HCT116 (cell line): ENCODE data around the gene CPT1B. TPM values are rescaled to one million over a fixed set of nuclear protein-coding genes. Genes with fewer than 3 reads are reported as not detected.

ENCODE experiments used
- ATAC-seq: fragments of 200-7000 bp; cut with Tn5 transposase; 2 replicates; pipeline ENCODE4 v1.9.1; 2020; ENCODE audit warnings: mild to moderate bottlenecking, moderate library complexity
- BruUV-seq: library from RNA; stranded (reverse); fragments of 400-500 nt; replicated peaks from 2 replicates; lab custom pipeline; 2021; lab: Mats Ljungman, UMichigan
- CTCF ChIA-PET: fragments of 300-600 bp; sonication (Branson Sonifier 250); formaldehyde crosslinking; loops from one replicate; lab custom pipeline; 2021; ENCODE audit warnings: antibody characterized with exemption; lab: Charles Lee
- POLR2A ChIA-PET: fragments of 300-600, 350-600 bp; sonication (Branson Sonifier 250); formaldehyde crosslinking; loops from one replicate; lab custom pipeline; 2021; ENCODE audit warnings: antibody characterized with exemption; lab: Charles Lee
- RAD21 ChIA-PET, 2 experiments: fragments of 300-600 bp; sonication (Branson Sonifier 250); formaldehyde crosslinking; loops; one replicate each; lab custom pipeline; 2023; ENCODE audit warnings: low total read pairs in 2 of 2; ENCODE audit not compliant: uncharacterized antibody in 2 of 2, unreplicated experiment in 2 of 2, low non-redundant PET in 1 of 2; lab: Charles Lee
- DNase-seq: peaks from one replicate; pipeline ENCODE4 v3.0.0-alpha.2; 2010; ENCODE audit warnings: low read depth, low spot score
- H2AFZ ChIP-seq: fragments of 200-600 bp; shearing (Covaris generic), sonication (generic); 2 replicates; pipeline ENCODE4 v1.6.1; 2017; ENCODE audit warnings: low read depth, mixed run types, mixed read lengths, antibody characterized with exemption, low read length; ENCODE audit not compliant: poor library complexity, severe bottlenecking
- H3K27ac ChIP-seq: 2 replicates; pipeline ENCODE4 v1.5.1; 2012; ENCODE audit warnings: low read depth, low read length
- H3K27me3 ChIP-seq: fragments of 200-600 bp; sonication (generic); 2 replicates; pipeline ENCODE4 v1.6.1; 2016; ENCODE audit warnings: mixed run types, low read length, mixed read lengths; ENCODE audit not compliant: insufficient read depth
- H3K36me3 ChIP-seq, 2 experiments: fragments of 200-500 bp in 1 of 2; fragments of 200-600 bp in 1 of 2; sonication (Bioruptor generic) in 1 of 2; sonication (generic) in 1 of 2; 2 replicates each; pipeline versions ENCODE4 v1.5.1 to v1.6.1; 2014 to 2016; ENCODE audit warnings: low read length in 2 of 2, inconsistent platforms in 1 of 2, mixed read lengths in 1 of 2, mixed run types in 1 of 2; ENCODE audit not compliant: insufficient read depth in 2 of 2, control insufficient read depth in 1 of 2
- H3K4me1 ChIP-seq, 2 experiments: fragments of 200-600 bp in 1 of 2; sonication (generic) in 1 of 2; 2 replicates each; pipeline versions ENCODE4 v1.5.1 to v1.6.1; 2012 to 2017; ENCODE audit warnings: low read length in 2 of 2, inconsistent platforms in 1 of 2, mild to moderate bottlenecking in 1 of 2, mixed read lengths in 1 of 2, mixed run types in 1 of 2, moderate library complexity in 1 of 2; ENCODE audit not compliant: insufficient read depth in 2 of 2, control insufficient read depth in 1 of 2
- H3K4me2 ChIP-seq: fragments of 200-600 bp; sonication (generic); 2 replicates; pipeline ENCODE4 v1.6.1; 2017; ENCODE audit warnings: mixed run types, low read length, mixed read lengths
- H3K4me3 ChIP-seq, 2 experiments: fragments of 200-600 bp in 1 of 2; sonication (generic) in 1 of 2; replicated peaks in 1 of 2; 2 replicates each; pipeline ENCODE4 v1.5.1; 2011 to 2016; ENCODE audit warnings: low read length in 2 of 2, control low read depth in 1 of 2, low read depth in 1 of 2, mild to moderate bottlenecking in 1 of 2, mixed read lengths in 1 of 2, mixed run types in 1 of 2
- H3K79me2 ChIP-seq: fragments of 200-600 bp; sonication (generic); 2 replicates; pipeline ENCODE4 v1.6.1; 2017; ENCODE audit warnings: mild to moderate bottlenecking, mixed run types, low read length, moderate library complexity, mixed read lengths; ENCODE audit not compliant: insufficient read depth
- H3K9ac ChIP-seq: fragments of 200-600 bp; sonication (generic); 2 replicates; pipeline ENCODE4 v1.6.1; 2016; ENCODE audit warnings: low read length, mixed read lengths
- H3K9me2 ChIP-seq: fragments of 200-600 bp; sonication (generic), shearing (Covaris generic); 2 replicates; pipeline ENCODE4 v1.6.1; 2017; ENCODE audit warnings: mixed run types, mild to moderate bottlenecking, moderate library complexity; ENCODE audit not compliant: insufficient read depth
- H3K9me3 ChIP-seq, 2 experiments: fragments of 200-500 bp in 1 of 2; fragments of 200-600 bp in 1 of 2; sonication (Bioruptor generic) in 1 of 2; sonication (generic) in 1 of 2; 2 replicates each; pipeline ENCODE4 v1.6.1; 2014 to 2017; ENCODE audit warnings: low read length in 2 of 2, mixed read lengths in 2 of 2, inconsistent platforms in 1 of 2, low read depth in 1 of 2, mild to moderate bottlenecking in 1 of 2, mixed run types in 1 of 2, moderate library complexity in 1 of 2; ENCODE audit not compliant: control insufficient read depth in 1 of 2, insufficient read depth in 1 of 2
- H4K20me1 ChIP-seq: fragments of 200-600 bp; sonication (generic), shearing (Covaris generic); 2 replicates; pipeline ENCODE4 v1.6.1; 2017; ENCODE audit warnings: mixed run types, mild to moderate bottlenecking, moderate library complexity; ENCODE audit not compliant: insufficient read depth
- ATF3 ChIP-seq: IDR thresholded peaks from 2 replicates; pipeline ENCODE4 v1.6.1; 2012
- CTCF ChIP-seq, 3 experiments: fragments of 200-600 bp in 1 of 3; sonication (generic) in 1 of 3; IDR thresholded peaks in 2 of 3; conservative IDR thresholded peaks in 1 of 3; 2 replicates each; pipeline ENCODE4 v1.5.1; 2012 to 2017; ENCODE audit warnings: low read depth in 2 of 3, low read length in 2 of 3, antibody characterized with exemption in 1 of 3, borderline replicate concordance in 1 of 3, control low read depth in 1 of 3, mild to moderate bottlenecking in 1 of 3, mixed read lengths in 1 of 3, mixed run types in 1 of 3, moderate library complexity in 1 of 3; ENCODE audit not compliant: insufficient read depth in 1 of 3
- EZH2phosphoT487 ChIP-seq: fragments of 200-600 bp; IDR thresholded peaks from 2 replicates; pipeline ENCODE4 v1.6.1; 2018; ENCODE audit warnings: antibody characterized with exemption, borderline replicate concordance
- FOSL1 ChIP-seq: IDR thresholded peaks from 2 replicates; pipeline ENCODE4 v1.6.1; 2012; ENCODE audit warnings: low read depth
- POLR2A ChIP-seq: IDR thresholded peaks from 2 replicates; pipeline ENCODE4 v1.7.0; 2011; ENCODE audit warnings: borderline replicate concordance; ENCODE audit not compliant: insufficient read depth, insufficient read length; ENCODE audit errors: extremely low read depth
- REST ChIP-seq: IDR thresholded peaks from 2 replicates; pipeline ENCODE4 v1.6.1; 2012; ENCODE audit warnings: low read depth
- SP1 ChIP-seq: IDR thresholded peaks from 2 replicates; pipeline ENCODE4 v1.6.1; 2012; ENCODE audit warnings: low read depth
- YY1 ChIP-seq: IDR thresholded peaks from 2 replicates; pipeline ENCODE4 v1.6.1; 2011; ENCODE audit warnings: low read length, low read depth, moderate library complexity, mild to moderate bottlenecking; ENCODE audit not compliant: insufficient replicate concordance; ENCODE audit errors: extremely low read depth
- ZFX ChIP-seq: fragments of 450-650 bp; IDR thresholded peaks from 2 replicates; pipeline ENCODE4 v1.6.1; 2017
- ZNF274 ChIP-seq: fragments of 200-500 bp; sonication (Bioruptor generic); IDR thresholded peaks from 2 replicates; pipeline ENCODE4 v1.6.1; 2014; ENCODE audit warnings: mild to moderate bottlenecking, low read depth, low read length, inconsistent platforms
- intact Hi-C: fragments of 100-400 bp; cut with micrococcal nuclease; formaldehyde crosslinking; loops from 2 replicates; pipeline ENCODE4 v1.10.0; 2022
- total RNA-seq: library from RNA; stranded (reverse); gene quantifications from one replicate; pipeline ENCODE4 v1.2.1, GENCODE V29; 2021; ENCODE audit not compliant: unreplicated experiment

Gene CPT1B
- total RNA-seq, 1 experiment from 2014 or later = 35.1 TPM

GRCh38 chr22:50610581-50610980, 32.4 kb upstream of the CPT1B start:
- no peak for ATAC-seq
- no peak overlapping the region for H3K4me3 ChIP-seq

More at GRCh38 chr22:50610581-50610980, 32.4 kb upstream of the CPT1B start:
- H3K9me2 ChIP-seq = no peaks in the 10 kb centered on the region
- ChIA-PET CTCF (no interaction called here), RAD21 (no interaction called here), POLR2A (no interaction called here)
- no peaks in the 10 kb centered on the region for H3K79me2 ChIP-seq
- no peaks in the 10 kb centered on the region for H4K20me1 ChIP-seq
- intact Hi-C loops = no loop called here
- no TSS peak for BruUV-seq
- no peak for DNase-seq
- H3K9me3 ChIP-seq = no peaks in the 10 kb centered on the region
- TF ChIP-seq CTCF (IDR thresholded peaks at IDR 0.05 in 2 of 3, conservative IDR thresholded peaks at IDR 0.05 in 1 of 3; ENCODE audit: borderline replicate concordance in 1 of 3, insufficient read depth in 1 of 3, low read depth in 2 of 3, low read length in 2 of 3) = no peak
- TF ChIP-seq FOSL1 = no peak
- TF ChIP-seq YY1 = no peak
- TF ChIP-seq POLR2A = no peak
- TF ChIP-seq ZFX = no peak
- no peak for TF ChIP-seq EZH2phosphoT487
- no peak for TF ChIP-seq SP1
- no peak for TF ChIP-seq REST
- no peak for TF ChIP-seq ZNF274
- no peak for TF ChIP-seq ATF3
- H2AFZ ChIP-seq = no peak overlapping the region
- no peaks in the 10 kb centered on the region for H3K27me3 ChIP-seq
- H3K9ac ChIP-seq = no peak overlapping the region
- no peak overlapping the region for H3K27ac ChIP-seq
- no peaks in the 10 kb centered on the region for H3K36me3 ChIP-seq
- H3K4me1 ChIP-seq = peaks cover 19 to 28% of the 10 kb centered on the region in 2 experiments
- no peak overlapping the region for H3K4me2 ChIP-seq
